Inflammatory macrophage (primary cell): ENCODE measurements around the gene VWA3A.
"Not testable (repeated sequence)": the region's sequence is repeated elsewhere in the genome, so short reads cannot be mapped to it uniquely, and the experiment has no call there.

Source experiments
- DNase-seq, 2 donors: peaks; one replicate each; pipeline ENCODE4 v3.0.0-alpha.2; 2020 to 2022

VWA3A gene

DNA sequence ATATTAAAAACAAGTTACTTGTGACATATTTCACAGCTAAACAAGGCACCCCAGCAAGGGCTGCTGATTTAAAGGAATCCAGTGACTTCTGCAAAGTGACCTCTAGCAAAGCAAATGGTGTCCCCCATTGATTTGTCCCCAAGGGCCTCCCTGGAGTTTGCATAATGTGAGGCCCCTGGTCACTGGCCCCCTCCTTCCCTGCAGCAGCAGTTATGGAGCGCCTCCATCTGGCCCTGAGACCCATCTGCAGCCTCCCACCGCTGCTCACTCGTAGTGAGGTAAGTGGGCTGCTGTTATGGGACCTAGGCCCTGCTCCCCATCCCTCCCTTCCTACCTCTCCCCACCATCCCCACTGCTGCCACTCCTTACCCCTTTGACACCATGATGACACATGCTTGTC lies 94.2 kb downstream of the VWA3A start:
- no peak for DNase-seq

DNA sequence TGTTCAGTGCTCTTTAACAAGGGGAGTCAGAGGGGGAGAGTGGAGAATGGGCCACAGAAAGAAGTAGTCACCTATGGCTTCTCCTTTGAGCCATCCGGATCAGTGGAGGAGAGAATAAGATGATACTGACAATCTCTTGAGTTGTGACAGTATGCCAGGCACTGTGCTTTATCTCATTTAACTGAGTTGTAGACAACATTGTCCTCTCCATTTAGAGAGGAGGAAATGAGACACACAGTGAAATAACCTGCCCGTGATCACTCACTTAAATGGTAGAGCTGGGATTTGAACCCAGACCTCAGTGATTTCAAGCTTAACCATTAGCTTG lies 95.9 kb downstream of the VWA3A start:
- no peak for DNase-seq

DNA sequence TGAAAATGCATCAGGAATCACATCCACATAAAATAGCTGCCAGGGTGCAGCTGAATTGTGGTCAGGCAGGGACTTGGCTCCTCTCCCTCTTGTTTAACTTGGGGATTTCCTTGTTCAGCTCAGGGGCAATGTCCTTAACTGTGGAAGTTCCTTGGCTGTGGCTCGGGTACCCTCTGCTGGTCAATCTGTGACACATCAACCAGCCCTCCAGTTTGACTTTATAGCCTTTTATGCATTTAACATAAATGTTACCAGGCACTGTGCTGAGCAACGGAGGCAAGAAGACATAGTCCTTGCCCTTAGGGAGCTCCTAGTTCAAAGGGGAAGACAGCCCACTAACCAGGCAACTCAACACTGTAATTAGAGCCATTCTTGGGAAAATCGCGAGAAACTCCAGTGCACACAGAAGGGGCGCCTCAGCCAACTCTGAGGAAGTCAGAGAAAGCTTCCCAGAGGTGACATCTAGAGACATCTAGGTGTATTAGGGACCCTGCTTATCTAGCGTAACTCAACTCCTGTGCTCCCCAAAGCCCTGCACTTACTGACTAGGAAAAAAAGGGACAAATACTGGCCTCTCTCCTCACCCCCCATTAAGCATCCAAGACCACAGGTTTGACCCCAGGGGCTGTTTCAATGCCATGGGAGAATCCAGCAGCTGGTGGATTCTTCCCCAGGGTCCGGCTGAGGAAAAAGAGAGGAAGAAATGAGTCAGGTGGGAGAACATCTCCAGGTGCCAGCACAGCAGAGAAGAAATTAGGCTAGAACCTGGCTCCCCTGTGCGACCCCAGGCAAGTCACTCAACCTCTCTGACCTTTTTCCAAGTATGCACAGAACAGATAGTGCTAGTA lies 96.5 kb downstream of the VWA3A start:
- peak; percentile 79 to 83 for DNase-seq

DNA sequence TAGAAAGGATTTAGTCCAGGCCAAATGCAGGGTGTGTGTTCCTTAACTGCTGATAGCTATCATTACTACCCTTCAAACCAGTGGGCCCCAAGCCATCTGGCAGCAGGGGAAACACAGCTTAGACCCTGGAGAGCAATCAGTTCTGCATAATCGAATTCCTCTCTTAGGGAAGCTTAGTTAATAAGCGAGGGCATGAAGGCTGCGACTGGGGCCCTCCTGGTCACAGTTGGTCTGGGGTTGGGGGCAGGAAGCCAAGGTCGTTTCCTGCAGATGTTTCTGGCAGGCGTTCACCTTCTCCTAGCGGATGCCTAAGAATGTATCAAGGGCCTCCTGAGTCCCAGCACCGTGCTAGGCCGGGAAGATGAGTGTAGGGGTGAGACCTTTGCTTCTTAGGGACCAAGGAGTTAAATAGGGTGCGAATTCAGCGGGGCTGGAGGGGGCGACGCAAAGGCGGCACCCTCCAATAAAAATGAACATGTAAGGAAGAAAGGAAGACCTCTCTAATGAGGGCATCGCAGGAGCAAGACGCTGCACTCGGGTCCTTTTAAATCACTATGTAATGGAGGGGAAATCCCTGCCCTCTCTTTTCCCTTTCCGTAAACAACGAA lies 97.2 kb downstream of the VWA3A start:
- no peak for DNase-seq

DNA sequence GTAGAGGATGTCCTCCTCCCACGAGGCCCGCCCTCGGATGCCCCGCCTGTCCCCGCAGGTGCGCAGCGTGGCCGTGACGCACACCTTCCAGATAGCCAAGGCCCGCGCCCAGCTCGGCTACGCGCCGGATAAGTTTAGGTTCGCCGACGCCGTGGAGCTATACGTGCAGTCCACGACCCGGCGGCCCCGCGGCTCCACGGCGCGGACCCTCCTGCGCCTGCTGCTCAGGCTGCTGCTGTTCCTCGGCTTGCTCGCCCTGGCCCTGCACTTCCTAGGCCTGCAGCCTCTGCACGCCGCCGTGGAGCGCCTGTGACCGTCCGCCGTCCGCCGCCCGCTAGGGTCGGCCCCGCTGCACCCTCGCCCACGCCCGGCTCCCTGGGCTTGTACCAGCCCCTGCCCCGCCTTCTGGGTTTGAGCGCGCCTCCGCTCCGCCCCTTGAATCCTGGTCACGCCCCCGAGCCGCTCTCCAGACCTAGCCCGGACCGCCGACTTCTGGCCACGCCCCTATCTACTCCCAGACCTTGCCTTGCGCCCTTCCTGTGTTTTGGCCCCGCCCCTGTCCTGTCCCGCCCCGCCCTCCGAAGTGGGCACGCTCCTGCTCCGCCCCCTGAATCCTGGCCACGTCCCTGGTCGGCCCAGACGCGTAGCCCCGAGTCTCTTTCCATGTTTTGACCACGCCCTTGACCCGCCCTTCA lies 97.9 kb downstream of the VWA3A start:
- DNase-seq: peak; percentile 37 to 100

DNA sequence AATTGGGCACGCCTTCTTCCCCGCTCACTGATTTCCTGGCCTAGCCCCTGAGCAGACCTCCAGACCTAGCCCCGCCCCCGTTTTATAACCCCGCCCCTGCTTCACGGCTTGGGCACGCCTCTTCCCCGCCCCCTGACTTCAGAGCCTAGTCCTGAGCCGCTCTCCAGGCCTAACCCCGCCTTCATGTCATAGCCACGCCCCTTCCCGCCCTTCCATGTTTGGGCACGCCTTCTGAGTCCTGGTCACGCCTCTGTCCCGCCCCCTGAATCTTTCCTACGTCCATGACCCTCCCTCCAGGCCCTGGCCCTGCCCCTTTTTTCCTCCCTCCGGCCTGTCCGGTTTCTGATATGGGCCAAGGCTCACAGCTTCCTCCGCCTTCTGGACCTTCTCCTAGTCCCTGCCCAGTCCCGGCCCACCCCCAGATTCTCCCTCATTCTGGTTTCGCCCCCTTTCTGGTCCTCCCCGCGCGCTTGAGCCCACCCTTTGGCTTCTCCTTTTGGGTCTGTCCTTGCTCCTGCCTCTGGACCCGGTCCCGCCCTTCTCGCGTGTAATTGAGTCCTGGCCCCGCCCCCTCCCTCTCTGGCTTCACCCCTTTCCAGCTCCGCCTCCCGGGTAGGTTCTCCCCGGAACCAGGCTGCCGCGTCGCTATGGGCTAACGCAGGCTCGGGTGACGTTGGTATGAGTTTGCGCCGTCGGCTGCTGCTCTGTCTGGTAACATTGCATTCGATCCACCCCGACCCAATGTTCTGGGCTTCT lies 98.6 kb downstream of the VWA3A start:
- DNase-seq: peak; percentile 99 to 100

DNA sequence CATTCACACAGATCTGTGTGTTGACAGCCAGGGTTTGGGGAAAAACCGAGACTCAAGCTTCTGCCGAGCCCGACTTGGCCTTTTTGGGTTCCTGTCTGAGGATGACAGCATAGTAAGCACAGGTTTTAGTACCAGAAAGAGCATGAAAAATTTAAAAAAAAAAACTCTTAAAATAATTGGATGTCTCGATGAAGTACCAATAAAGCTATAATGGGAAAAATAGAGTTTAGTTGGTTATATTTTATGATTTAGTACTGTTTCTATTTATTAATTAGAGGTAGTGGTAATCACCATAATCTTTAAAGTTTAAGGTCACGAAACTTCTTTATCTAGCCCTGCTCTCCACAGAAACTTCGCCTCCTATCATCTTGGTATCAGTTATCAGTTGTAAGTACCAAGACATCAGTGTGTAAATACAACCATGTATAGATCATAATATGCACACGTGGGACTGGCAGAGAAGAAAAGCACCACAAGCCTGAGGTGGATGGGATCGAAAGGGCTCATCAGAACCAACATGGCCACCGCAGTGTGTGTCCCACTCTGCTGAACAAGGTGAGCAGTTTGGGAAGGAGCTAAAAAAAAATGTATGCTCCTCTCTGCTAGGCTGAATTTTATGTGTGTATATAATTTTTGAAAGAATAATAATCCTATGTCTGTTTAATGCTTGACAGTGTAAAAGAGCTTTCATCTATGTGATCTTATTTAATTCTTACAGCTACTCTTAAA lies 99.4 kb downstream of the VWA3A start:
- no peak for DNase-seq

DNA sequence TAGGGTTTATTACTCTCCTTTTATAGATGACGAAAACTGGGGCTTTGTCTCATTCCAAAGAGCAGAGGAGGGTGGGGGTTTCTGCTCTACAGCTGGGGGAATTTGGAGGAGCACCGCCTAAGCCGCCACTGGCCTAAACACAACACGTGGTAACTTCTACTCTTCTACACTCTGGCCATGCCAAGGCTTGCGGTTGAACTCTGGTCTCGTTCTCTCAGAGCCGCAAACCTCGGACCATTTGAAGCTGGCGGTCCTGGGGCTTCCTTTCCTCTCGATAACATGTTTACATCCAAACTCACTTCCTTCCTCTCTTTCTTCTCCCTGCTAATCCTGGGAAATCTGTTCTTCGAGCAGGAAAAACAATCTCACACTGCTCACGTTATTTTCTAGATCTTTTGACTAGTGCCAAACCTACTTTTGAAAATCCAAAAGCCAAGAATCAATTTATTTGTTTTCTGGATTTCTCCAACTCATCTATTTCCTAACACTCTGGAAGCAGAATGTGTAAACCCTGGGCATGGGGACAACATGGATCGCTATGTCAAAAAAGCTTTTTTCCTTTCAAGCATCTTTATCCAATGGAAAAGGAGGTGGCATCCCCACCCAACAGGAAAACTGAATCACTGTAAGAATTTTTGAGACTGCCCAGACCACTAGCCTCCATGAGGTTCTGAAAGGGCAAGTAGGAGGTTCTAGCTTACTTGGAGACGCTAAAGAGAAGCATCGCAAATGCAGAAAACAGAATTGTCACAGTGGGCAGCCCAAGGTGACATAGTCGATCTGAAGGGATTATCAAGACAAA lies 100.1 kb downstream of the VWA3A start:
- peak; percentile 67 to 74 for DNase-seq

DNA sequence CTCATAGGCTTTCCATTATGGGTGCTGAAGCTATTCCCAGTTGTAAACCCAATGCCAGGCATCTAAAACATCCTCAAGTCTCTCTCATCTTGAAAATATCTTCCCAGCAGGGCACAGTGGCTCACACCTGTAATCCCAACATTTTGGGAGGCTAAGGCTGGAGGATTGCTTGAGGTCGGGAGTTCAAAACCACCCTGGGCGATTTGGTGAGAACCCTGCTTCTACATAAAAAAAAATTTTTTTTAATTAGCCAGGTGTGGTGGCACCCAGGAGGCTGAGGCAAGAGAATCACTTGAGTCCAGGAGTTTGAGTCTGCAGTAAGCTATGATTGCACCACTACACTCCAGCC lies 100.7 kb downstream of the VWA3A start:
- no peak for DNase-seq

DNA sequence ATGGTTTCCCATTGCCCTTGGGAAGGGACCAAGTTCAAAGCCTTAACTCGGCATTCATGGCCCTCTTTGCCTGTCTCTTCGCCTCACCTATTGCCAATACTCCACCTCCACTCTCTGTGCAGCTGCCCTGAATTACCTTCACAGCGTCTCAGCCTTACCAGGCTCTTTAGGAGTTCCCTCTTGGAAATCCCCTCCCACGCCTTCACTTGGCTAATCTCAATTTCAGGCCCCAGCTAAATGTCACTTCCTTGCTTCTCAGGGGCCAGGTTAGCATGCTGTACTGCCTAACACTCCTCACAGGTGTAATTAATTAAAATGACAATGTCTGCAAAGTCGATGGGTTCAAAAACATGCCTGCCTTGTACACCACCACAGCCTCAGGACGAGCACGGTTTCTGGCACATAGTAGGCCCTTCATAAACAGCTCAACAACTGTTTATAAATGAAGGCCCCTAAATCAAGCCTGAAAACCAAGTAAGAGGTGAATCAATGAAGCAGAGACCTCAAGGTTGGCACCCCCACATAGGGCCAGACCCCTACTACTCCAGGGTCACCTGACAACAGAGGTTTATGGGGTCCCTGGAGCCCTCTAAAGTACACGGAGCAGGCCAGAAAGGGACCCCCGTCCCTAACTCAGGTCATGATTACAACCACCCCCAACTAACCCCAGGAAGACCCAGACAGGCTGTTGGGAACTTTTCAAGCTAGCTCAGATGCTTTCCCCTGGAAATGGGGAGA lies 102.5 kb downstream of the VWA3A start:
- peak; percentile 32 to 68 for DNase-seq

DNA sequence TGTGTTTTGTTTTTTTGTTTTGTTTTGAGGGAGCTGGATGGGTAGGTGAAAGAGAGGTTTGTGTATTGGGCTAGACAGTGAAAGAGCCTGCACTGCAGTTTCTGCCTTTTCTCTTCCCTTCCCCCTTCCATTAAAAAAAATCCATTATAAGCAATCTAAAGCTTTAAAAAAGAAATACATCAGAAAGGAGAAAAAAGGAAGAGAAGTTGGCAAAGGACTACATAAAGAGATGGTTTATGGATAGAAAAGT lies 103.0 kb downstream of the VWA3A start:
- DNase-seq: no peak

DNA sequence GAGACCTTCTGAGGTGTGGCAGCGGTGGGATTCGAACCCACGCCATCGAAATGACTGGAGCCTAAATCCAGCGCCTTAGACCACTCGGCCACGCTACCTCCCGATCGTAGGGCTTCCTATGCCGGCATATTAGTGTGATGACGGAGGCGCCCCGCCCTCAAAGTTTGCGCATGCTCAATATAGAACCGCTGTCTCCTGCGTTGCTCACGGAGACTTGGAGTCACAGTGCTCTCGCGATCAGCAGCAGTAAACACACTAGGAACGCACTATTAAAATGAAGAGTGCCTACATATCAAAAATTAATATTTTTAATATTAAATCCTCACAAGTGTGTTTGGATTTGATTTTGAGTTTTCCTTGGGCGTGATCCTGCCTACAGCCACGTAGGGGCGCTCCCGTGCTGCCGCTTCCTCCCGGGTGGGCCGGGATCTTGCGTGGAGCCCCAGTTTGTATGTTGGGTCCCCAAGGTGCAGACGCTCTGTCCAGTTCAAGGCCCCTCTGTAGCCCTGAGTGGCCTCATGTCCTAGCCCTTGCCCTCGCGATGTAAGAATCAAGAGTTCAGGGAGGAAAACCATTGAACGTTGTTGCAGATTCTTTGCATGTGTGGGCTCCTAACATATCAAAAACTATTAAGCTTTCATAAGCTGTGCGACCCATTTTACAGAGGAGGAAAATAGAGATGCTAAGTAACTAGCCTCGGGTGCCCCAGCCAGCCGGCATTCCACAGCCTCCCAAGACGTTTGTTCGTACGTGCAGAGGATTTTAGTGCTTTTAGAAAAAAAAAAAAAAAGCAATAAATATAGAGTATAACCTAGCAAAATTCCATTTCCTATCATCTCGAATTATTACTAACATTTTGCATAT lies 103.6 kb downstream of the VWA3A start:
- peak; percentile 92 to 94 for DNase-seq

DNA sequence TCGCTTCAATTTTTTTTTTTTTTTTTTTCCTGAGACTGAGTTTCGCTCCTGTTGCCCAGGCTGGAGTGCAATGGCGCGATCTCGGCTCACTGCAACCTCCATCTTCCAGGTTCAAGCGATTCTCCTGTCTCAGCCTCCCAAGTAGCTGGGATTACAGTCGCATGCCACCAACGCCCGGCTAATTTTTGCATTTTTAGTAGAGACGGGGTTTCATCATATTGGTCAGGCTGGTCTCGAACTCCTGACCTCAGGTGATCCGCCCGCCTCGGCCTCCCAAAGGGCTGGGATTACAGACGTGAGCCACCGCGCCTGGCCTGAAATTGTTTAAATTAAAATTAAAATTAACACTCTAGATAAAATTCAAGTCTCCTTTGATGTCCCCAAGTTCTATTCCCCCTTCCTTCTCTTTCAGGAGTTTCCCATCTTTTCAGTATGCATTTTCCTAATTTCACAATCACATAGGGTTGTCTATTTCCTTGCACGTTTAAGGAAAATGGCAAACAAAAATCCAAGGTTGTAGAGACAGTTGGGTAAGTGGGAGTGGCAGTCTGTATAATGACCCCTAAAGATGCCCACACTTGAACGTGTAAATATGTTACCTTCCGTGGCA lies 104.3 kb downstream of the VWA3A start:
- DNase-seq: not testable (repeated sequence)

DNA sequence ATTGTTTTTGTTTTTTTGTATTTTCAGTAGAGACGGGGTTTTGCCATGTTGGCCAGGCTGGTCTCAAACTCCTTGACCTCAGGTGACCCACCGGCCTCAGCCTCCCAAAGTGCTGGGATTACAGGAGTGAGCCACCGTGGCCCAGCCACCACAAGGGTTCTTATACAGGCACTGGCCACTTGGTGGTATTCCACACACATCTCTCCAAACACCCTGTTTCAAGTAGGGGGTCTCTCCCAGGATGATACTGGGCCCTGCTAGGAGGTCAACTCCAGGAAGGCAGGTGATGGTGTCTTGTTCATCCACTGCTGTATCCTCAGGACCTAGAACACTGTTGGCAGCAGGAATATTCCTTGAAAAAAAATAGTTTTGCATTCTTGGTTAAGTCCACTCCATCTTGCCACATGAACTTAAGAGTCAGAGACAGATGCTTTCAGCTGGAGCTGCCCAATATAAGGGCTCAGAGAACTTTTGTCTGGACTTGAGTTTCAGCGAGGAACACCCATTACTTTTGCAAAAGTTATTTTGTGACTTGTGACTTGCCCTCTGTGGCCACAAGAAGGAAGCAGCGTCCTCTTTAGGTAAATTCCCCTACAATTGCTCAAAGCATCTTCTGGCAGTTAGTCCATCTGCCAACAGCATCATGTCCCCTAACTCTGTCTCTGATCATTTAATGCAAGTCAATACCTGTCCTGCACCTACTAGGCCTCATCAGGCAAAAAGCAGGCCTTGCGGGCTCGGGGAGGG lies 106.4 kb downstream of the VWA3A start:
- peak; percentile 63 to 74 for DNase-seq

DNA sequence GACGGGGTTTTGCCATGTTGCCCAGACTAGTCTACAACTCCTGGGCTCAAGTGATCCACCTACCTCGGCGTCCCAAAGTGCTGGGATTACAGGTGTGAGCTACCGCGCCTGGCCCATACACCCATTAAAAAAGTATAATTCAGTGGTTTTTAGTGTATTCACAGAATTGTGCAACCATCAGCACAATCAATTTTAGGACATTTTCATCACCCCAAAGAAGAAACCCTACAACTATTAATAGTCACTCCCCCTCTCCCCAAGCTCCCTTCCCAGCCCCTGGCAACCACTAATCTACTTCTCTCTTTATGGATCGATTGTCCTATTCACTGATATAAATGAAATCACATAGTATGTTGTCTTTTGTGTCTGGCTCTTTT lies 109.9 kb downstream of the VWA3A start:
- DNase-seq: no peak

DNA sequence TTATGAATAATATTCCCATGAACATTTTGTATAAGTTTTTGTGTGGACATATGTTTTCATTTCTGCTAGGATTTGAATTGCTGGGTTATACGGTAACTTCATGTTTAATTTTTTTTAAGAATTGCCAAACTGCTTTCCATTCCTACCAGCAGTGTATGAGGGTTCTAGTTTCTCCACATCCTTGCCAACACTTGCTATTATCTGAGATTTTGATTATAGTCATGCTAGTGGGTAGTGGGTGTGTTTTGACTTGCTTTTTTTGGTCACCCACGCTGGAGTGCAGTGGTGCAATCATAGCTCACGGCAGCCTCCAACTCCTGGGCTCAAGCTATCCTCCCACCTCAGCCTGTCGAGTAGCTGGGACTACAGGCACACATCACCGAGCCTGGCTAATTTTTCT lies 110.8 kb downstream of the VWA3A start:
- peak in 1 of 2 donors; percentile 21 for DNase-seq

DNA sequence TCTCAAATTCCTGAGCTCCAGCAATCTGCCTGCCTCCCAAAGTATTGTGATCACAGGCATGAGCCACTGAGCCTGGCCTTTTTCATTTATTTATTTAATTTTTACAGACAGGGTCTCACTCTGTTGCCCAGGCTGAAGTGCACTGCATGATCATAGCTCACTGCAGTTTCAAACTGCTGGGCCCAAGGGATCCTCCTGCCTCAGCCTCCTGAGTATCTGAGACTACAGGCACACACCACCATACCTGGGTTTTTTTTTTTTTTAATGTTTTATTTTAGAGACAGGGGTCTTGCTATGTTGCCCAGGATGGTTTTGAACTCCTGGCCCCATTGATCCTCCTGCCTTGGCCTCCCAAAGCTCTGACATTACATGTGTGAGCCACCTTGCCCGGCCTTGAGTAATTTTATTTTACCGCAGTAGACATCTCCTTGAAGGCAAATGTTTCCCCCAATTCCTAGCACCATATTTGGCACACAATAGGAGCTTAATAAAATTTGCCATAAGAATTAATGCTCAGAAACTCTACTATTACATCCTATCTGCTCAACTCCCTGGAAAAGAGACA lies 111.8 kb downstream of the VWA3A start:
- DNase-seq: no peak

DNA sequence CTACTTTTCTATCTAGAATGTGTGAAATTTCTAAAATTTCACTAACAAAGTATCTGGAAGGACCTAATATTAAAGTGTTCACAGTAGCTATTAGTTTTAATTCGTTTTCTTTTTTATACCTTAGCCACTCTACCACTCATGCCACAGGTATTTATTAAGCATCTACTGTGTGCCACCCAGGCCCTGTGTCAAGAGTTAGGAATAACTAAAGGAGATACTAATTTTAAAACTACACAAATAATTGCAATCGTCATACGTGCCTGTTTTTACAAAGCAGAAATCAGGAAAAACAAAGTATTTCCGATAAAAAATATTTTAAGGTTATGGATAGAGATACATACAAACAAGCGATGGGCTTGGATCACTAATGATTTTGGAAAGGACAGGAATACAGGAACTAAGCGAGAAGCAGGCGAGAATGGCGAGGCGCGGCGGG lies 113.3 kb downstream of the VWA3A start:
- no peak for DNase-seq
